ENCODE data around the gene AOPEP. TPM values are rescaled to one million over a fixed set of nuclear protein-coding genes. Genes with fewer than 3 reads are reported as not detected.

The AOPEP gene
- total RNA-seq, 1 experiment from 2014 or later = 41.0 TPM

GRCh38 chr9:95111716-95112115 is 385.2 kb downstream of the AOPEP start:
- DNase-seq (ENCODE audit: low spot score) = no peak

GRCh38 chr9:95112436-95113280 is 386.2 kb downstream of the AOPEP start:
- DNase-seq (ENCODE audit: low spot score) = no peak

- DNase-seq (ENCODE audit: low spot score) = no peak
Measured at GRCh38 chr9:95115104-95115503, 388.6 kb downstream of the AOPEP start.

- no peak for DNase-seq (ENCODE audit: low spot score)
Measured at GRCh38 chr9:95116002-95116807, 389.7 kb downstream of the AOPEP start.

- DNase-seq (ENCODE audit: low spot score) = no peak
Measured at GRCh38 chr9:95116808-95117204, 390.3 kb downstream of the AOPEP start.

GRCh38 chr9:95118596-95118995 is 392.1 kb downstream of the AOPEP start:
- DNase-seq (ENCODE audit: low spot score) = no peak

- DNase-seq (ENCODE audit: low spot score) = no peak
Measured at GRCh38 chr9:95120781-95121370, 394.4 kb downstream of the AOPEP start.

GRCh38 chr9:95124582-95125367 is 398.3 kb downstream of the AOPEP start:
- DNase-seq (ENCODE audit: low spot score) = no peak

- no peak for DNase-seq (ENCODE audit: low spot score)
Measured at GRCh38 chr9:95125652-95126051, 399.2 kb downstream of the AOPEP start.

- DNase-seq (ENCODE audit: low spot score) = no peak
Measured at GRCh38 chr9:95126739-95127138, 400.2 kb downstream of the AOPEP start.

- DNase-seq (ENCODE audit: low spot score) = peak; percentile 62
Measured at GRCh38 chr9:95127249-95128176, 401.0 kb downstream of the AOPEP start.

GRCh38 chr9:95128177-95128524 is 401.7 kb downstream of the AOPEP start:
- DNase-seq (ENCODE audit: low spot score) = no peak

- no peak for DNase-seq (ENCODE audit: low spot score)
Measured at GRCh38 chr9:95129476-95130291, 403.2 kb downstream of the AOPEP start.

- no peak for DNase-seq (ENCODE audit: low spot score)
Measured at GRCh38 chr9:95130484-95130883, 404.0 kb downstream of the AOPEP start.

GRCh38 chr9:95131023-95131943 is 404.8 kb downstream of the AOPEP start:
- peak; percentile 73 for DNase-seq (ENCODE audit: low spot score)

GRCh38 chr9:95132366-95133324 is 406.1 kb downstream of the AOPEP start:
- no peak for DNase-seq (ENCODE audit: low spot score)

- DNase-seq (ENCODE audit: low spot score) = no peak
Measured at GRCh38 chr9:95133325-95133705, 406.8 kb downstream of the AOPEP start.

GRCh38 chr9:95134457-95134881 is 408.0 kb downstream of the AOPEP start:
- no peak for DNase-seq (ENCODE audit: low spot score)

Data from A172 (cell line).